Prostate gland (tissue), 2 donors: ENCODE results near the gene TMEM165.

ENCODE experiments used
- POLR2A ChIP-seq: fragments of 450-650 bp; IDR thresholded peaks from one replicate; pipeline ENCODE4 v1.6.1; 2016; ENCODE audit warnings: antibody characterized with exemption, mild to moderate bottlenecking
- POLR2AphosphoS5 ChIP-seq: sonication (generic); formaldehyde crosslinking; IDR thresholded peaks from one replicate; pipeline ENCODE4 v1.6.1; 2017; ENCODE audit warnings: antibody characterized with exemption
- TF ChIP-seq, protein P1 (sequence below), 4 experiments: fragments of 200-600 bp in 2 of 4; fragments of 450-650 bp in 2 of 4; sonication (generic) in 2 of 4; IDR thresholded peaks; 1 replicate in 3 of 4; 2 replicates in 1 of 4; pipeline ENCODE4 v1.5.1; 2016 to 2019; ENCODE audit warnings: antibody characterized with exemption in 4 of 4, mild to moderate bottlenecking in 2 of 4, moderate library complexity in 2 of 4

- TF ChIP-seq, protein P1, sequence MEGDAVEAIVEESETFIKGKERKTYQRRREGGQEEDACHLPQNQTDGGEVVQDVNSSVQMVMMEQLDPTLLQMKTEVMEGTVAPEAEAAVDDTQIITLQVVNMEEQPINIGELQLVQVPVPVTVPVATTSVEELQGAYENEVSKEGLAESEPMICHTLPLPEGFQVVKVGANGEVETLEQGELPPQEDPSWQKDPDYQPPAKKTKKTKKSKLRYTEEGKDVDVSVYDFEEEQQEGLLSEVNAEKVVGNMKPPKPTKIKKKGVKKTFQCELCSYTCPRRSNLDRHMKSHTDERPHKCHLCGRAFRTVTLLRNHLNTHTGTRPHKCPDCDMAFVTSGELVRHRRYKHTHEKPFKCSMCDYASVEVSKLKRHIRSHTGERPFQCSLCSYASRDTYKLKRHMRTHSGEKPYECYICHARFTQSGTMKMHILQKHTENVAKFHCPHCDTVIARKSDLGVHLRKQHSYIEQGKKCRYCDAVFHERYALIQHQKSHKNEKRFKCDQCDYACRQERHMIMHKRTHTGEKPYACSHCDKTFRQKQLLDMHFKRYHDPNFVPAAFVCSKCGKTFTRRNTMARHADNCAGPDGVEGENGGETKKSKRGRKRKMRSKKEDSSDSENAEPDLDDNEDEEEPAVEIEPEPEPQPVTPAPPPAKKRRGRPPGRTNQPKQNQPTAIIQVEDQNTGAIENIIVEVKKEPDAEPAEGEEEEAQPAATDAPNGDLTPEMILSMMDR (IDR thresholded peaks at IDR 0.05), result no peak
- TF ChIP-seq POLR2AphosphoS5, result no peak
- TF ChIP-seq POLR2A, result no peak
Observed at GRCh38 chr4:55409468-55410171, 13.9 kb downstream of the TMEM165 start.
